ENCODE data around the gene PIAS1.
"Not testable (repeated sequence)": the region's sequence is repeated elsewhere in the genome, so short reads cannot be mapped to it uniquely, and the experiment has no call there.

Gene PIAS1

DNA sequence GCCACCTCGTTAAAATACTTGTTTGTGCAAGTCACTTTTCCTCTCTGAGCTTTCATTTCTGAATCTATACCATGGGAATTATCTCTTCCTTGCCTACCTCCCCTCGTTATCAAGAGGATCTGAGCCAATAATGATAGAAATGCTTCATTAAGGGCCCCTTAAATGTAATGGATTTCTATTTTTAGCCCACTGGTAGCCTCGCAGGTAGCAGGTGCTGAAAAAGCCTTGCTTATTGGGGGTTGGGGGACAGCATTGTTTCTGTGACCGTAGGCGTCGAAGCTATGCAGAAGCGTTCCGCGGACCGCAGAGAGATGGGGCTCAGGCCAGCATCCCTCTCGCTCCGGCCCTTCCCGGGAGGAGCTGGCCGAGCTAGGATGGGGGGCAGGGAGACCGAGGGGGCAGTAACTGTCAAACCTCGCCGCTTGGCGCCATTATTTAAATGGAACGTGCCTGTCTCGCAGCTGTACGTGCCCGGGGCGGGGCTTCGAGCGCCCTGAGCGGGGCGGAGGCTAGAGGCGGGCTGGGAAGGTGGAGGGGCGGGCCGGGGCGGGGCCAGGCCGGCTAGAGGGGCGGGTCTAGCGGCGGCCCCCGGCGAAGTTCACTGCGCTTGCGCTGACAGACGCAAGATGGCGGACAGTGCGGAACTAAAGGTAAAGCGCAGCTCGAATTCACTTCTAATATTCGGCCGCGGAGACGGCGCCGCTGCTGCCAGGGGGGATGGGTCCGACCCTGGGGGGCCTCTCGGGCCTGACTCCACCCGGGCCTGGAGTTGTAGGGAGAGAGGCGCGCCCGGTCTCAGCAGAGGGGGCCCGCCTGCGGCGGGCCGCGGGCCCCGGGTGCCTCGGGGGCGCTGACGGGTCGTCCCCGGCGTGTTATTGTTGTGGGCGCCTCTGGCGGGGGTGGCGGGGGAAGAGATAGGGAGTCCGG lies at the start of gene PIAS1:
PIAS1 (plus strand) TSS at position 615 of the 927 bp plus-strand sequence; CDS start at position 627, 12 bp downstream.
- peak; percentile 91 for DNase-seq

DNA sequence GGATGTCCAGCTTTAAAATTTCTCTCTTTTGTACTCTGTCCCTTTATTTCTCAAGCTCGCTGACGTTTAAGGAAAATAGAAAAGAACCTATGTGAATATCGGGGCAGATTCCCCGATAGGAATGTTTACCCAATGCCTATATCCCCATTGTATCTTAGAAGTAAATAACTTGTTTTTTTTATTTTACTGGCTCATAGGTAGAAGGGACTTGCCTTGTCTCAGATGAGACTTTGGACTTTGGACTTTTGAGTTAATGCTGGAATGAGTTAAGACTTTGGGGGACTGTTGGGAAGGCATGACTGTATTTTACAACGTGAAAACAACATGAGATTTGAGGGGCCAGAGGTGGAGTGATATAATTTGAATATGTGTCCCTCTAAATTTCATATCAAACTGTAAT lies 46.5 kb upstream of the PIAS1 start:
- not testable (repeated sequence) for DNase-seq

DNA sequence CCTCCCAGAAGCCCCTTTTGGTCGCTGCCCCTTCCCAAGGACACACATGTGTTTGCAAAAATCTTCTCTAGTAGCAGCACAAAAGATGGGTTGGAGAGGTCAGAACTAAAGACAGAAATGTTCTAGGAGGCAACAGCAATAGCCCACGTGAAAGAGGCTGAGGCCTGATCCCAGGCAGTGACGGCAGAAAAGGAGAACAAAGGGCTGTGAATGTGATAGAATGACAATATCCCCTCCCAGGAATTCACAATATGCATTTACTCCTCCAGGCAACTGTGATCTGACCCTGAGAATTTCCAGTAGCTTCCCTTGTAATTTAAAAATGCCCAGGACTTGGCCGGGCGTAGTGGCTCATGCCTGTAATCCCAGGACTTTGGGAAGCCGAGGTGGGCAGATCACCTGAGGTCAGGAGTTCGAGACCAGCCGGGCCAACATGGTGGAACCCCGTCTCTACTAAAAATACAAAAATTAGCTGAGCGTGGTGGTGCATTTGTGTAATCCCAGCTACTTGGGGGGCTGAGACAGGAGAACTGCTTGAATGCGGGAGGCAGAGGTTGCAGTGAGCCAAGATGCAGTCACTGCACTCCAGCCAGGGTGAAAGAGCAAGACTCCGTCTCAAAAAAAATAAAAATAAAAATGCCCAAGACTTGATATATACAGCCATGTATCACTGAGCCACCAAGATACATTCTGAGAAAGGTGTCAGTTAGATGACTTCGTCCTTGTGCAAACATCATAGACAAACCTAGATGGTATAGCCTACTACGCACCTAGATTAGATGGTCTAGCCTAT lies 43.6 kb upstream of the PIAS1 start:
- no peak for DNase-seq

DNA sequence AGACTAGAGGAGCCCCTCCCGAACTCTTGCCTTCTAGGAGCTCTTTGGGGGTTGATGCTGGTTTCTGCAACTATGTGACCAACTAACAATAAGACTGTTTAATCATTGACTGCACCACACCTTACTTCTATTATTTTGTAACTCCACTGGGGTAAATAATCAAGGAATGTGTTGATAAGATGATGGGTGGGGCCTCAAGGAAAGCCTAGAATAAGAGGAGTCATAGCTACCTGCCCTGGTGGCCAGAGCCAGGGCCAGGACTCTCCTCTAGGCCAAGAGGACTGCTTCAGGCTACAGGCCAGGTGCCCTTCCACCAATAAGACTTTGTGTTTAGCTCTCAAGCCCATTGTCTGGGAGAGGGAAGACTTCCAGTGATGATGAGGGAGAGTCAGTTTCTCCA lies 41.2 kb upstream of the PIAS1 start:
- DNase-seq: no peak

DNA sequence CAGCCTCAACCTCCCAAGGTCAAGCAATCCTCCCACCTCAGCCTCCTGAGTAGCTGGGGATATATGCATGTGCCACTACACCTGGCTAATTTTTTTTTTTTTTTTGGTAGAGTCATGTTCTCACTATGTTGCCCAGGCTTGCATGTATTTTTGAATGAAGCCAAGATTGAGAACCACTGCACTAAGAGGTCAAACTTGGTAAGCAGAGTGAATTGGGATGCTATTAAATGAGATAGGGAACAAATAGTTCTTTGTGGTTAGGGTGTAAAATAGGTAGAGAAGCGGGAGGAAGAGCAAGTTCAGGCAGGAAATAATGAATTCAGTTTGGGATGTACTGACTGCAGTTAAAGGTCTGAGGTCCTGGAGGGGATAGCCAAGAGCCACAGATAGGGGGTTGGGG lies 39.9 kb upstream of the PIAS1 start:
- DNase-seq: no peak

DNA sequence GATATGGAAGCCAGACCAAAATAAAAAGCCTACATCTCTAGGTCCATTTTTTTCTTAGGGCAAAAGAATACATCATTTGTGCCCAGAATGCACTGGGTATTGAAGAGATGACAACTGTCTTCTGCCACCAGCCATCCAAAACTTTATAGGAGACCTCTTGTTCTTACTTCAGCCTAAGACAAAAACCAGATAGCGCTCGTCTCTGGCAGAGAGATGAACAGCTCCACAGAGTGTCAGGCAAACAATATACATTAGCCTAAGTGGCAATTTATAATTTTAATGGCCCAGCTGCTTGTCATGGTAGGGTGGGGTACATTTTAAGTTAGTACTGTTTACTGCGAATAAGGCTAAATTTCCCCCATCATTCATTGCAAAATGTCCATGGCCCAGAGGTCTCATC lies 38.9 kb upstream of the PIAS1 start:
- no peak for DNase-seq

DNA sequence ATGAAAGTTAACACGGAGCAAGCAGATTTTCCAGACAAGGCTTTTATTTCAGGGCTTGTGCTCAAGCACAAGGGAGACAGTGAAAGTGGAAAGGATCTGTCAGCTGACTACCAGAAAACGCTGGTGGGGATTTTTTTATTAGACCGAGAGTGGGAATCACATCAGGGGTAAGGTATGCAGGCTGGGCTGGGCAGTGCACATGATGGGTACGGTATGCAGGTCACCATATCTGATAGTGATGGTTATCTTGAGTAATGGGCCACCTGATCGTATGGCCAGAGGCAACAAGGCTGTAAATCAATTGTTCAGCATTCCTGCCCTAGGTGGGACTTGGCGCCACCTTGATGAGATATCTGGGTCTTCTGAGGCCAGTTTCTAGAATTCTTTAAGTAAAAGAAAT lies 36.9 kb upstream of the PIAS1 start:
- DNase-seq: no peak

DNA sequence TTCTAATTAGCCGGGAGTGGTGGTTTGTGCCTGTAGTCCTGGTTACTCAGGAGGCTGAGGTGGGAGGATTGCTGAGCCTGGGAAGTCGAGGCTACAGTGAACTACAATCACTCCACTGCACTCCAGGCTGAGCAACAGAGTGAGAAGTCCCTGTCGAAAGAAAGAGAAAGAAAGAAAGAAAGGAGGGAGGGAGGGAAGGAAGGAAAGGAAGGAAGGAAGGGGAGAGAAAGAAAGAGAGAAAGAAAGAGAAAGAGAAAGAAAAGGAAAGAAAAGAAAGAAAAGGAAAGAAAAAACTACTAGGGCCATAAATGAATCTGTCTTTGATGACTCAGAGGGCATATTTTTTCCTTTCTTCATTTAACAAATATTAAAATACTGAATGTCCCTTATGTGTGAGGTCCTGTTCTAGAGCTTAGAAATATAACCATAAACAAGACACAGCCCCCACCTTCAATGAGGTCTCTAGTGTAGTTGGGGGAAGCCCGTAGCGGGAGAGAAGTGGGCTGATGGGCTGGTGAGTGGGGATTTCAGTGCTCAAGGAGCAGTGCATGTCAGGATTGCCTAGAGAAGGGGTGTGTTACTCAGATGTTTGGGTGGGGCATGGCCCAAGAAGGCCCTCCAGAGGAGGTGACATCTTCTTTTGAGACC lies 35.2 kb upstream of the PIAS1 start:
- DNase-seq: no peak

DNA sequence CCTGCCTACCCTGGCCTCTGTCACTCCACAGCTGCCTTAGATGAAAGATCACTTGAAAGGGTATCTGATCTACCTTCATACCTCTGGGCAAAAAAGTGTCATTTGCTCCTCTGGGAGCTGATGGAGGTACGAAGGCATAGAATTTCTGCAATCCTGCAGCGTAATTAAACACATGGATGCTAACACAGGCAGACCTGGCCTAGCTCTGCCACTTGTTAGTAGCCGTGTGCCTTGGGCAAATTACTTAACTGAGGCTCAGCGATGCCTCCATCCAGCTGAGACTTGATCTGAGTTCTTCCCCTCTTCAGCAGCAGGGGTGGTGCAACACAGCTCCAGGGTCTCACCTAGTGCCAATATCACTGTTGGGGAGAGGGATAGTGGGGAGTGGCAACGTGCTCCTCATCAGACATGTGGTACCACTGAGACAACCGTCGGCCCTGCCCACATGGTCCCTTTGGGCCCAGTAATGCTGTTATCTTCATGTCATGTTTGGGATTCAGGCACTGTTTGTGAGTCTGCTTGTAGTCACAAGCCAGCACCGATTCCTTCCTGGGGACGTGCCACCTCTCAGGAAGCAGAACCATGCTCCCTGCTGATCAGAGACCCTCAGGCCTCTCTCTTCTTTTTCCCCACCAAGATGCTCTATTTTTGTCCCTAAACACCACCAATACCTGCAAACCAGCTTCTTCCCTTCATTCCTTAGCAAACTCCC lies 34.1 kb upstream of the PIAS1 start:
- no peak for DNase-seq

DNA sequence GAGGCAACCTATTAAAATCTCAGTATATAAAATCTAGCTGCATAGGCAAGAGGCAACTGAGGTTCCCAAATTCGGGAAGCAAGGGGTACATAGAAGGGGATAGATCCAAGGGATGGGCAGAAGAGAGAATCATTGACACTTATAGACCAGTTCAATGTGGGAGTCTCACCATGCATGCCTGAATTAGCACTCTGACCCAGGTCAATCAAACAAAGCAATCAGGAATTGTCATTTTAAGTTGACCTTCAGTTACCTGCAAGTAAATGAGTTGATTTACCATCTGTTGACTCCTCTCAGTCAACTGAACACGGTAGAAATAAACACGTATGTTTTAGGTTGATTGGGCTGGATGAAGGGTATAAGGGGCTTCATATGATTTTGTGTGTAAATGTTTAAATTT lies 33.4 kb upstream of the PIAS1 start:
- DNase-seq: no peak

DNA sequence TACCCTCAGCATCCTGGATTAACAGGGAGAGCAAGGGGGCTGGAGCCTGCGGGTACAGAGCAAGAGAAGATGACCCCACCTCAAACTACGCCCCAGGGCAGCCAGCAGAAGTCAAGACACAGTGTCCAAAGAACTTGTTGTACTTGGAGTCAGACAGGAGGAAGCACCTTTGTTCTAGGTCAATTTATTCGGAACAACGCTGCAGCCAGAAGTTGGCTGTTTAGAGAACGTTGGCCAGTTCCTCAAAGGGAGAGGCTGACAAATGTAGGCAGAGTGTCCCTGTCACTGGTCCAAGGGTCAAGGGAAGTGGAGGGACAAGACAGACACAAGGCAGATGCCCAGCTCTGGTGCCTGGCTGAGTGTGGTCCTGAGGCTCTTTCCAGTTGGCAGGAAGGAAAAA lies 32.1 kb upstream of the PIAS1 start:
- no peak for DNase-seq

DNA sequence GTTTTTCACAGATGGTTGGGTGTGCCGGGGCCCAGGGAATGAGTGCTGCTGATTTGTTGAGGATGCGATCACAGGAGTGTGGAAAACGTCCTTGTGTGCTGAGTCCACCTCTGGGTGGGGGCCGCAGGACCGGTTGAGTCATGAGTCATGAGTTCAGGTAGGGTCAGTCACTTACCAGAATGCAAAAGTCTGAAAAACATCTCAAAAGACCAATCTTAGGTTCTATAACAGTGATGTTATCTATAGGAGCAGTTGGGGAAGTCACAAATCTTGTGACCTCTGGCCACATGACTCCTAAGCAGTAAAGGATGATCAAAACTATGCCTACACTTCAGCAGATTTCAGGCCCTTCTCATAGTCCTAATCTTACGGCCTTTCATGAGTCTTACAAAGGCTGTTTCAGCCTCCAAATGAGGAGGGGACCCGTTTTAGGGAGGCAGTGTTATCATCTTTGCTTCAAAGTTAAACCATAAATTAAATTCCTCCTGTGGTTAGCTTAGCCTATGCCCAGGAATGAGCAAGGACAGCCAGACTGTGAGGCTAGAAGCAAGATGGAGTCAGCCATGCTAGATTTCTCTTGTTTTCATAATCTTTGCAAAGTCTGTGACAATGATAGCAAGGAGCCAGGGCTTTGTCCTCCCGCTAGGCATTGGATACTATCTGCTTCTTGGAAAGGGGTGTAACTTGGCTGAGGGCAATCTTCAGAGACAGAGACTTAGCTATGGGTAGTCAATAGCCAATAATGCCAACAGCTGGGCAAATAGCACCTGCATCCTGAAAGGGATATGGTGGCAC lies 30.6 kb upstream of the PIAS1 start:
- no peak for DNase-seq

DNA sequence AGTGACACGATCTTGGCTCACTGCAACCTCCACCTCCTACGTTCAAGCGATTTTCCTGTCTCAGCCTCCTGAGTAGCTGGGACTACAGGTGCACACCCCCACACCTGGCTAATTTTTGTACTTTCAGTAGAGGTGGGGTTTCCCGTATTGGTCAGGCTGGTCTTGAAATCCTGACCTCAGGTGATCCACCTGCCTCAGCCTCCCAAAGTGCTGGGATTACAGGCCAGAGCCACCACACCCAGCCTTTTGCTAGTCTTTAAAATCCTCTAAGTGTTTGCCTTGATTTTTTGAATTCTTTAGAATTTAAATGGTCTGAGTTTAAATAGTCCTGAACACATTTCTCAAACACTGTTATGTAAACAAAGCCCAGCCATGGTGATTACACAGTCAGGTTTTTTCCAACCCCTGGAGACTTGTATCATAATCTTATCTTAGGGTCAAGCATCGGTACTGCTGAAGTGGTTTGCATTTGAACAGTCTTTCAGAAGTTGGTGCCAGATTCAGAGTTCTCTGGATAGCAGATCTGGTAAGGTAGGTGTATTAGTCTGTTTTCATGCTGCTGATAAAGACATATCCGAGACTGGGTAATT lies 28.2 kb upstream of the PIAS1 start:
- no peak for DNase-seq

DNA sequence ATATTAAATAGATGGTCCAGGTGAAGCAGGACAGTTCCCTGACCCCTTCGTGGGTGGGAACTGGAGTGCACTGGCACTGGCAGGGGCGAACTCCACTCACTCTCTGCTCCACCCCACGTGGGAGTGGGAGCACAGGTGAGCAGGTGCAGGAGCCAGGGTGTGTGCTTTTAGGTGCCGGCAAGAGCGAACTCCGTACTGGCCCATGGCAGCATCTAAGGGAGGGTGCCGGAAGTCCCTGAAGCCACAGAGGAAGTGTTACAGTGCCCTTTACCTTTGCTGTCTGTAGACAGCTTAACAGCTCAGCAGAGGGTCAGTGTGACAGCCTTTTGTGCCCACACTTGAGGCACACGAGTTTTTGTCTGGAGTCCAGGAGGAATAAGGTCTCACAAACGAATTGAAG lies 26.7 kb upstream of the PIAS1 start:
- DNase-seq: no peak

DNA sequence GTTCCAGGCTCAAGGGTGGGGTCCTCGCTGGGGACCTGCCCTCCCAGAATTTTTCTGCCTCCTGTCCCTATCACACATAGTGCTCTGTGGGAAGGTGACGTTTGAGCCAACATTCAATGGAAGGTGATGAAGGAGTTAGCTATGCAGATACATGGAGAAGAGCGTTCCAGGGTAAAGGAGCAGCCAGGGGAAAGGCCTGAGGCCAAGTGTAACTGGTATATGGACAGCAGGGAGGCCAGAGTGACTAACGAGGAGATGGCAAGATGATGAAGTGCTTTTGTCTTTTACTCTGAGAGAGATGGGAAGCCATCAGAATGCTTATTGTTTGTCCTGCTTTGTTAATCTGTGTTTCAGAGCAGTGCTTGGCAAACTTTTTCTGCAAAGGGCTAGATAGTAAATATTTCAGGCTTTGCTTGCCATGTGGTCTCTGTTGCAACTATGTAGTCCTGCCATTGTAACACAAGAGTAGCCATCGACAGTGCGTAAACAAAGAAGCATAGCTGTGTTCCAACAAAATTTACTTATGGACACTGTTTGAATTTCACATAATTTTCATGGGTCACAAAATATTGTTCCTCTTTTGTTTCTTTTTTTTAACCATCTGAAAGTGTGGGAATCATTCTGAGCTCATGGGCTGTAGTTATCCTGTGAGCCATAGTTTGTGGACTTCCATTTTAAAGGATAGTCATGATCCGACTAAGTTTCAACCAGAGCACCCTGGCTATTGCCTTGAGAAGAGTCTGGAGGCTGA lies 25.8 kb upstream of the PIAS1 start:
- DNase-seq: no peak

DNA sequence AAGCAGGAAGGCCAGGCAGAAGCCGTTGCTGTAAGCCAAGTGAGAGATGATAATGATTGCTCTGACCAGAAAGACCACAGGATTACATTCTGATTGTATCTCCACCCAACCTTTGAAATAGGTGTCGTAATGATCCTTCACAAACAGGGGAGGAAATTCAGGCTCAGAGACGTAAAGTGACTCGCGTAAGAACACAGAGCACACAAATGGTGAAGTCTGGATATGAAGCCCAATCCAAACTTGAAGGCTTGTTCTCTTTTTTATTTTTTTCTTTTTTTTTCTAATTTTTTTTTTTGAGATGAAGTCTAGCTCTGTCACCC lies 25.3 kb upstream of the PIAS1 start:
- DNase-seq: no peak

DNA sequence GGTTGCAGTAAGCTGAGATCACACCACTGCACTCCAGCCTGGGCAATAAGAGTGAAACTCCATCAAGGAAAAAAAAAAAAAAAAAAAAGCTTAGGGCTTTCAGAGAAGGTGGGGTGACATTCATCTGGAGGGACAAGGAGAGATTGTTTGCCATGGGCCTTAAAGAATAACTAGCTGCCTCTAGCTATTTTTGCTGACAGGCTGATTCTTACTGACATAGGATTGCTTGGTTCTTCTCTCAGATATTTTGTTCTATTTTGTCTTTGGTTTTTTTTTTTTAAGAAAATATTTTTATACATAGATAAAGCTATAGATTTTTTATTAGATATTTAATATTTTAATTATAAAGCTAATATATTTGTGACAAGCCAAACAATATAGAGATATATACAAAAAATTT lies 24.2 kb upstream of the PIAS1 start:
- DNase-seq: no peak

DNA sequence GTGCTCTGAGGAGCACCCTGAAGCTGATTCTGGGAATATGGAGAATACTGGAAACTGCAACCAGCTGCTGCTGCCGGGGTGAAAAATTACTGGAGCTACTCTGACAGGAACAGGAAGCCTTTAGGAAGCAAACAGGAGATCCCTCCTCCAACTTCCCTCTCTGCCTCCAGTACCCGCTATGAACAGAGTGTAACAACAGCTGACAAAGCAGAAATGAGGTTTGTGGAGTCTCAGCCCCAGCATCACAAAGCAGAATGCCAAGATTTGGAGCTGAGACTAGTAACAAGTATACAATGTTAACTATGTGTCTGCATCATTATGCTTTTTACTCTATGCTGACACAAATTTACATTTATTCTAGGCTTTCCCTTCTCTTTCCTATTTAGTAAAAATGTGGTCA lies 22.7 kb upstream of the PIAS1 start:
- no peak for DNase-seq

DNA sequence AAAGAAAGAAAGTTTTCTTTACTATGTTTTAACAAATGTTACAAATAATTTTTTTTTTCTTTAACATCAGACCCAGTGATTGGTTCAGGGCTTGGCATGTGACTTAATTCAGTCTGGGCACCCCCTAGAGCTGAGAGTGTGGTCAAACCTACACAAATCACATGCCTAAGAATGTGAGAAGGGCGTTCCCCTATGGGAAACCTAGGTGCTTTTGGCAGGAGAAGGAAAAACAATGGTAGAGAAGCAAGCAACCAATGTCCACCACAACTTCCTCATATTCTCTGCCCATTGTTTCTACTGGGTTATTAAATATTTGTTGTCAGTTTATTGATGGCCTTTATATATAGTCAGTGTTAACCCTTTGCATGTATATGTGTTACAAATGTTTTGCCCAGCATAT lies 21.4 kb upstream of the PIAS1 start:
- no peak for DNase-seq

DNA sequence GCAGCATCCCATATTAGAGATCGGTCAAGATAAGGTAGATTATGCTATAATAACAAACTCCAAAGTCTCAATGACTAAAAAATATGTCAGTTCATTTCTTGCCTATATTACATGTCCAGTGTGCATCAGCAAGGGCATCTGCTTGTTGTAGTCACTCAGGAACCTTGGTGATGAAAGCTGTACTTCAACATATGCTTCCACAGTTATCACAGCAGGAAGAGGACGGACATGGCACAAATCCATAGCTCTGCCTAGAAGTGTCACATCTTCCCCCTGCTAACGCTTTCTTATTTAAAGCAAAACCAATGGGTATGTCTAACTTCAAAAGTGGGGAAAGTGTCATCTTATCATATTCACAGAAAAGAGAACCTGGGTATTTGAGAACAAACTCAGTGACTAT lies 20.0 kb upstream of the PIAS1 start:
- no peak for DNase-seq

DNA sequence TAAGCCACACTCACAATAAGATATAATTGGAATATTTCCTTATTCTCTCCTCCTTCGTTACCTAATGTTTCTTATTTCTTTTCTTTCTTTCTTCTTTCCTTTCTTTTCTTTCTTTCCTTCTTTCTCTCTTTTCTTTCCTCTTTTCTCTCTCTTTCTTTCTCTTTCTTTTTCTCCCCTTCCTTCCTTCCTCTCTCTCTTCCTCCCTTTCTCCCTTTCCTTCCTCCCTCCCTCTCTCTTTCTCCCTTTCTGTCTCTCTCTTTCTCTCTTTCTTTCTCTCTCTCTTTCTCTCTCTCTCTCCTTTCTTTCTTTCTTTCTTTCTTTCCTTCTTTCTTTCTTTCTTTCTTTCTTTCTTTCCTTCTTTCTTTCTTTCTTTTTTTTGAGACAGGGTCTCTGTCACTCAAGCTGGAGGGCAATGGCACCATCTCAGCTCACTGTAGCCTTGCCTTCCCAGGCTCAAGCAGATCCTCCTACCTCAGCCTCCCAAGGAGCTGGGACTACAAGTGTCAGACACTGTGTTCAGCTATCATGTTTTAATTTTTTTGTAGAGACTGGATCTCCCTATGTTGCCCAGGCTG lies 19.3 kb upstream of the PIAS1 start:
- no peak for DNase-seq

Data from activated effector memory CD4-positive, alpha-beta T cell treated with Interleukin-2 at 50 U/mL for 16 hours (primary cell).